Uterus (tissue), 4 donors: ENCODE results near the gene MTFR2. TPM values are rescaled to one million over a fixed set of nuclear protein-coding genes. Genes with fewer than 3 reads are reported as not detected.
"Not testable (repeated sequence)": the region's sequence is repeated elsewhere in the genome, so short reads cannot be mapped to it uniquely, and the experiment has no call there.

Experiments used
- DNase-seq, 2 donors: peaks; one replicate each; pipeline ENCODE4 v3.0.0-alpha.2; 2019 to 2020
- H3K27ac ChIP-seq, 2 donors: fragments of 200-600 bp; sonication (generic); 1 replicate in 1 of 2; 2 replicates in 1 of 2; pipeline ENCODE4 v1.5.1; 2016 to 2018
- H3K27me3 ChIP-seq, 2 donors: fragments of 200-600 bp; sonication (generic); one replicate each; pipeline ENCODE4 v1.5.1; 2018 to 2019; ENCODE audit warnings: control low read depth in 1 of 2
- H3K36me3 ChIP-seq, 2 donors: fragments of 200-600 bp; sonication (generic); one replicate each; pipeline ENCODE4 v1.5.1; 2019; ENCODE audit warnings: control low read depth in 1 of 2
- H3K4me1 ChIP-seq, 2 donors: fragments of 200-600 bp; sonication (generic); one replicate each; pipeline ENCODE4 v1.5.1; 2018 to 2019; ENCODE audit warnings: control low read depth in 1 of 2
- H3K4me3 ChIP-seq, 2 donors: fragments of 200-600 bp; sonication (generic); 1 replicate in 1 of 2; 2 replicates in 1 of 2; pipeline ENCODE4 v1.5.1; 2018 to 2019; ENCODE audit warnings: mild to moderate bottlenecking in 1 of 2
- H3K9me3 ChIP-seq, 2 donors: fragments of 200-600 bp; sonication (generic); one replicate each; pipeline ENCODE4 v1.5.1; 2019; ENCODE audit warnings: control low read depth in 1 of 2
- POLR2A ChIP-seq, 2 donors: fragments of 450-650 bp; IDR thresholded peaks; one replicate each; pipeline ENCODE4 v1.6.1; 2016; ENCODE audit warnings: antibody characterized with exemption in 2 of 2, mild to moderate bottlenecking in 1 of 2, moderate library complexity in 1 of 2
- intact Hi-C: fragments of 100-400 bp; cut with DNase I; formaldehyde crosslinking; loops from one replicate; pipeline ENCODE4 v1.15.1; 2023; ENCODE audit warnings: low total_unique reads
- total RNA-seq, 4 donors: library from RNA; depleted of rRNA in 3 of 4; stranded (reverse); fragments of >200 nt in 3 of 4; gene quantifications; one replicate each; pipeline versions ENCODE4 v1.1.0 to v1.2.4, GENCODE V29; 2014 to 2023
- TF ChIP-seq, protein P1 (sequence below), 4 experiments: fragments of 200-600 bp in 2 of 4; fragments of 450-650 bp in 2 of 4; sonication (generic) in 2 of 4; IDR thresholded peaks; one replicate each; pipeline ENCODE4 v1.5.1; 2016 to 2019; ENCODE audit warnings: antibody characterized with exemption in 4 of 4, mild to moderate bottlenecking in 2 of 4, moderate library complexity in 1 of 4
- donor health status: DM: yes; HTN: yes; CAD: no.

Gene MTFR2
- total RNA-seq, 4 donors from 2014 or later = 2.4 TPM; not detected in 3

DNA sequence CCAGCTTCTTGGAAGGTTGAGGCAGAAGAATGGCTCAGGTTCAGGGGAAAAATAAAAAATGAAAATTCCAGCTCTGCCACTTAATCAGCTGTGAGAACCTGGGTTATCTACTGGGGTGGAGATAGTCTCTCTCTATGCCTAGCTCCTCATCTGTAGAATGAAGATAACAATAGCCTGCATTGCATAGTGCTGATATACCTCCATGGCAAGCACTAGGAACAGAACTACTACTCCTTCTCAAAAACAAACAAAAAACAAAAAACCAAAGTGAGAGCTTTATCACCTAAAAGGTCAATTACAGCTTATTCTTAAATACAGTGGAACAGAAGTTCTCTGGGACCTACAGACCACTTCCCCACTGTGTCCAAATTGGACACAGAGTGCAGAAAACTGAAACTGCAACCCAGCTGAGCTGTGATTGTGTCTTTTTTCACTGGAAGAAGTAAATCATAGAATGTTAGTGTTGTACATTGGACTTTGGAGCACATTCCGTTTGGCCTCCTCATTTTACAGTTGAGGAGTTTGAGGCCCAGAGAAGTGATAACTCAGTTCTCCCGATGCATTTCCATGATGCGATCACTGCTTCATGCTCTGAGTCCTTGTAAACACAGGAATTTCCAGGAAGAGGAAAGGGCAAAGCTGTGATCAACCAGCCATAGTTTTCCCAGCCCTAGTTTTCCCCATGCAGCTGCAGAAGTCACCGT is 23.3 kb downstream of the MTFR2 start:
- Histone ChIP-seq H3K36me3 (no peaks in the 10 kb centered on the region), H3K27me3 (no peaks in the 10 kb centered on the region), H3K9me3 (no peaks in the 10 kb centered on the region), H3K27ac (peak overlapping the region in 1 of 2 donors; percentile 57), H3K4me1 (no peaks in the 10 kb centered on the region), H3K4me3 (peak overlapping the region in 1 of 2 donors; percentile 33)
- DNase-seq = no peak
- intact Hi-C loops = loop anchor here (10.0 kb wide), 1 partner anchor 692 kb away; no protein-coding TSS in a partner anchor
- TF ChIP-seq, protein P1, sequence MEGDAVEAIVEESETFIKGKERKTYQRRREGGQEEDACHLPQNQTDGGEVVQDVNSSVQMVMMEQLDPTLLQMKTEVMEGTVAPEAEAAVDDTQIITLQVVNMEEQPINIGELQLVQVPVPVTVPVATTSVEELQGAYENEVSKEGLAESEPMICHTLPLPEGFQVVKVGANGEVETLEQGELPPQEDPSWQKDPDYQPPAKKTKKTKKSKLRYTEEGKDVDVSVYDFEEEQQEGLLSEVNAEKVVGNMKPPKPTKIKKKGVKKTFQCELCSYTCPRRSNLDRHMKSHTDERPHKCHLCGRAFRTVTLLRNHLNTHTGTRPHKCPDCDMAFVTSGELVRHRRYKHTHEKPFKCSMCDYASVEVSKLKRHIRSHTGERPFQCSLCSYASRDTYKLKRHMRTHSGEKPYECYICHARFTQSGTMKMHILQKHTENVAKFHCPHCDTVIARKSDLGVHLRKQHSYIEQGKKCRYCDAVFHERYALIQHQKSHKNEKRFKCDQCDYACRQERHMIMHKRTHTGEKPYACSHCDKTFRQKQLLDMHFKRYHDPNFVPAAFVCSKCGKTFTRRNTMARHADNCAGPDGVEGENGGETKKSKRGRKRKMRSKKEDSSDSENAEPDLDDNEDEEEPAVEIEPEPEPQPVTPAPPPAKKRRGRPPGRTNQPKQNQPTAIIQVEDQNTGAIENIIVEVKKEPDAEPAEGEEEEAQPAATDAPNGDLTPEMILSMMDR (IDR thresholded peaks at IDR 0.05) = no peak
- no peak for TF ChIP-seq POLR2A (IDR thresholded peaks at IDR 0.05)

DNA sequence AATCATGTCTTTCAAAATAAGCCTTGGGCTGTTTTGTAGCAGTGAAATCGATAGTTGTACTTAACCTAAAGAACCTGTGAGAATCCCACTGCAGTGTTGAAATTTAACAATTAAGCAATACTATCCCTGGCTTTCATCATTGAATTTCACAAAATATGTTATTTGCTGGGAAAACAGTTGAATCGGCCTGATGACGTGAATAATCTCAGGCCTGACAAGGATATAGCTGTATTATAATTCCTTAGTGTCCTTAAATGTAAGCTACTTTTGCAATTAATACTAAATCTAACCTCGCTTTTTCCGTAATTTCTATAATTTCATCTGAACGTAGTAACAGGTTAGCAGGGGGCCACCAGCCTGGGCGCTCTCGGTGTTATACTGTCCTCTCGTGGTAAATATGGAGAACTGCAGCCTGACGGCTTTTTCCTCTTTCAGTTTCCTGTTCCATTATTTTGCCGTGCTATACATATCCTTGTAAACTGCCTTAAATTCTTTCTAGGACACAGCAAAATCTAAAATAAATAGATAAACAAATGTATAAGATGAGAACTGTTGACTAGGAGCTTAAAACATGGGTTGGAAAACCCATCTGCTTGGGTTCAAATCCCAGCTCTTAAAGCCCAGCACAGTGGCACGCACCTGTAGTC is 24.0 kb downstream of the MTFR2 start:
- H3K9me3 ChIP-seq = no peaks in the 10 kb centered on the region

DNA sequence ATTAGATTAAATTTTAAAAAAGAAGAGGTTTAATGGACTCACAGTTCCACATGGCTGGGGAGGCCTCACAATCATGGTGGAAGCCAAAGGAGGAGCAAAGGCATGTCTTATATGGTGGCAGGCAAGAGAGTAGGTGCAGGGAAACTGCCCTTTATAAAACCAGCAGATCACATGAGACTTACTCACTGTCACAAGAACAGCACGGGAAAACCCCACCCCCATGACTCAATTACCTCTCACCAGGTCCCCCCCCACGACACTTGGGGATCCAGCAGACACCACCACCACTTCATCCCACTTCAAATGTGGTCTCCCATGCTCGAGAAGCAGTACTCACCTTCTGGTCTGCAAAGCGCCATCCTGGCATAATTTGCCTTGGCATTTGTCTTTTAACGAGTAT is 24.6 kb downstream of the MTFR2 start:
- no peak overlapping the region for H3K4me3 ChIP-seq
- no peaks in the 10 kb centered on the region for H3K9me3 ChIP-seq
- DNase-seq = peak; percentile 18 to 37
- H3K27me3 ChIP-seq = no peaks in the 10 kb centered on the region
- no peak for TF ChIP-seq POLR2A (IDR thresholded peaks at IDR 0.05)
- TF ChIP-seq, protein P1 (IDR thresholded peaks at IDR 0.05) = no peak
- H3K36me3 ChIP-seq = no peaks in the 10 kb centered on the region
- intact Hi-C loops = loop anchor here (10.0 kb wide), 1 partner anchor 691 kb away; no protein-coding TSS in a partner anchor
- no peaks in the 10 kb centered on the region for H3K4me1 ChIP-seq
- peak overlapping the region in 1 of 2 donors; percentile 57 for H3K27ac ChIP-seq

More for the DNA sequence above, 24.0 kb downstream of the MTFR2 start:
- no peaks in the 10 kb centered on the region for H3K4me1 ChIP-seq
- H3K27ac ChIP-seq = peak overlapping the region in 1 of 2 donors; percentile 57
- intact Hi-C loops = loop anchor here (10.0 kb wide), 1 partner anchor 691 kb away; no protein-coding TSS in a partner anchor
- TF ChIP-seq POLR2A (IDR thresholded peaks at IDR 0.05) = no peak
- TF ChIP-seq, protein P1 (IDR thresholded peaks at IDR 0.05) = peak; percentile 95 to 100 (median 100)
- no peaks in the 10 kb centered on the region for H3K27me3 ChIP-seq
- peak; percentile 60 to 64 for DNase-seq
- H3K4me3 ChIP-seq = peak overlapping the region in 1 of 2 donors; percentile 33
- H3K36me3 ChIP-seq = no peaks in the 10 kb centered on the region

DNA sequence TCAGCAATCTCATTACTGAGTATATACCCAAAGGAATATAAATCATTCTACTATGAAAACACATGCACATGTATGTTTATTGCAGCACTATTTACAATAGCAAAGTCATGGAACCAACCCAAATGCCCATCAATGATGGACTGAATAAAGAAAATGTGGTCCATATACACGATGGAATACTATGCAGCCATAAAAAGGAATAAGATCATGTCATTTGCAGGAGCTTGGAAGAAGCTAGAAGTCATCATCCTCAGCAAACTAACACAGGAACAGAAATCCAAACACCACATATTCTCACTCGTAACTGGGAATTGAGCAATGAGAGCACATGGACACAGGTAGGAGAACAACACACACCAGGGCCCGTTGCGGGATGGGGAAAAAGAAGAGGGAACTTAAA is 25.1 kb downstream of the MTFR2 start:
- not testable (repeated sequence) for H3K36me3 ChIP-seq, H3K4me1 ChIP-seq, H3K9me3 ChIP-seq, H3K4me3 ChIP-seq, DNase-seq, H3K27me3 ChIP-seq, H3K27ac ChIP-seq
- intact Hi-C loops = loop anchor here (10.0 kb wide), 1 partner anchor 690 kb away; no protein-coding TSS in a partner anchor

DNA sequence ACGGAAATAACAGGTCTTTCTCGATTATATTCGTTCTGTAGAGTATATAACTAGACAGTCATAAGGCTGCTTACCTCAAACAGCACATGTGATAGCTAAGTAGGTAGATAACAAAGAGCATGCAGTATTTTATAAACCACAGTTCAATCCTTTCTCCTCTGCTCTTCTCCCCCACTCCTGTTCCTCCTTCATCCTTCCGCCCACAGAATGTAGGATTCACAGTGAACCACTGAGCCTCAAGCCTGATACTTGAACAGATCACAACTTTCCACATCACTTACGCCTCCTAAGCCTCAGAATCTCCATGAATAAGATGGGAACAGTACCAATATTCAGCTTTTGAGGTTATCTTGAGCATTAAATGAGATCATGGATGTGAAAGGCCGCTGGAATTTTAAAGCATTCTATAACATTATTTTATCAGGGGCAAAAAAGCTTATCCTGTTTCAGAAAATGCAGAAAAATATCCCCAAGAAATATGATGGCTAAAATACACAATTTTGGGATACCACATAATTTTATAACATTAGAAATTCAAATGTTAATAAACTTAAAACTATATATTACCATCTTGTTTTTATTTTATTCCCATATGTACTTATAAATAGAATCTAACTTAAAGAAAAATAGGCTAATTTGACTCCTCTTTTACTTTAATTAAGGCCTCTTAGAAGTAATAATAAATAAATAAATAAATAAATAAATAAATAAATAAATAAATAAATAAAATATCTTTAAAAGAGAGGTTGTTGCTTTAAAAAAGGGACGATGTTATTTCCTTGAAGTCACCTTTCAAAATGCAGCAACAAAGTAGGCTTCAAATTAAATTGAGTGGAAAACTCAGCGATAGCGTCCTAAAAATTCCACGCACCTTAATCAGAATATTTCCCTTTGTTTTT is 33.4 kb downstream of the MTFR2 start:
- intact Hi-C loops = no loop called here
- Histone ChIP-seq H3K27ac (no peak overlapping the region), H3K36me3 (no peaks in the 10 kb centered on the region), H3K4me1 (no peaks in the 10 kb centered on the region), H3K9me3 (no peaks in the 10 kb centered on the region), H3K27me3 (no peaks in the 10 kb centered on the region), H3K4me3 (no peak overlapping the region)
- DNase-seq = no peak
- TF ChIP-seq, protein P1 (IDR thresholded peaks at IDR 0.05) = no peak
- no peak for TF ChIP-seq POLR2A (IDR thresholded peaks at IDR 0.05)
